HepG2 (cell line): ENCODE data around the gene SRCAP. TPM values are rescaled to one million over a fixed set of nuclear protein-coding genes. Genes with fewer than 3 reads are reported as not detected.

Experiments used
- CHCHD3 ChIP-seq: sonication (generic); formaldehyde crosslinking; IDR thresholded peaks from 2 replicates; pipeline ENCODE4 v1.8.0; 2022; ENCODE audit warnings: mild to moderate bottlenecking, missing genetic modification reagents, moderate library complexity
- HOXD1 ChIP-seq: sonication (generic); formaldehyde crosslinking; IDR thresholded peaks from 2 replicates; pipeline ENCODE4 v1.5.0; 2020; ENCODE audit warnings: missing genetic modification reagents
- IRX3 ChIP-seq: sonication (generic); formaldehyde crosslinking; IDR thresholded peaks from 2 replicates; pipeline ENCODE4 v1.8.1; 2023; ENCODE audit warnings: mild to moderate bottlenecking, low read depth, missing genetic modification reagents, borderline replicate concordance
- STAT5B ChIP-seq: sonication (generic); formaldehyde crosslinking; IDR thresholded peaks from 2 replicates; pipeline ENCODE4 v1.4.0; 2020; ENCODE audit warnings: missing genetic modification reagents
- U2AF2 ChIP-seq: fragments of 200-400 bp; formaldehyde crosslinking; IDR thresholded peaks from 2 replicates; pipeline ENCODE4 v1.6.1; 2017; ENCODE audit warnings: low read depth, mild to moderate bottlenecking, low read length
- YY1 ChIP-seq: IDR thresholded peaks from 2 replicates; pipeline ENCODE4 v1.6.1; 2011; ENCODE audit warnings: low read length, low read depth, moderate library complexity, mild to moderate bottlenecking; ENCODE audit not compliant: insufficient read depth, insufficient replicate concordance
- ZNF251 ChIP-seq: sonication (generic); formaldehyde crosslinking; IDR thresholded peaks from 2 replicates; pipeline ENCODE4 v1.9.0; 2021; ENCODE audit warnings: mild to moderate bottlenecking, missing genetic modification reagents
- ZNF263 ChIP-seq: sonication (generic); formaldehyde crosslinking; IDR thresholded peaks from 2 replicates; pipeline ENCODE4 v1.4.0; 2020; ENCODE audit warnings: missing genetic modification reagents
- ZNF264 ChIP-seq: sonication (generic); formaldehyde crosslinking; IDR thresholded peaks from 2 replicates; pipeline ENCODE4 v1.4.0; 2020; ENCODE audit warnings: missing genetic modification reagents
- ZNF30 ChIP-seq: sonication (generic); formaldehyde crosslinking; IDR thresholded peaks from 2 replicates; pipeline ENCODE4 v1.5.0; 2020; ENCODE audit warnings: mild to moderate bottlenecking, missing genetic modification reagents
- ZNF382 ChIP-seq: sonication (generic); formaldehyde crosslinking; IDR thresholded peaks from 2 replicates; pipeline ENCODE4 v1.5.0; 2020; ENCODE audit warnings: missing genetic modification reagents, mild to moderate bottlenecking, borderline replicate concordance
- ZSCAN29 ChIP-seq: sonication (generic); formaldehyde crosslinking; conservative IDR thresholded peaks from 2 replicates; pipeline ENCODE4 v1.4.0; 2020; ENCODE audit warnings: mild to moderate bottlenecking, missing genetic modification reagents
- polyA plus RNA-seq, 8 experiments: library from polyadenylated mRNA; depleted of rRNA in 3 of 8; stranded (reverse) in 7 of 8; unstranded in 1 of 8; fragments of >200 nt; fragmentation: Illumina TruSeq in 4 of 8; extraction: Trizol in 4 of 8; gene quantifications; 2 replicates each; pipeline versions ENCODE4 v1.2.1 to v1.2.3, GENCODE V29; 2011 to 2016; ENCODE audit warnings: low read depth in 4 of 8, missing spikeins in 1 of 8, mixed read lengths in 1 of 8; ENCODE audit not compliant: insufficient read depth in 1 of 8
- total RNA-seq, 5 experiments: library from RNA; depleted of rRNA; stranded (reverse); fragments of >200 nt; fragmentation: Illumina TruSeq; extraction: Trizol; gene quantifications; 2 replicates each; pipeline ENCODE4 v1.2.3, GENCODE V29; 2016; ENCODE audit warnings: low read depth in 1 of 5
- TF ChIP-seq, protein P1 (sequence below), 2 experiments: sonication (generic) in 1 of 2; formaldehyde crosslinking in 1 of 2; IDR thresholded peaks; 2 replicates each; pipeline versions ENCODE4 v1.4.0 to v1.6.1; 2018 to 2020; ENCODE audit warnings: missing genetic modification reagents in 2 of 2, borderline replicate concordance in 1 of 2, low read depth in 1 of 2, mild to moderate bottlenecking in 1 of 2, missing biosample characterization in 1 of 2
- TF ChIP-seq, protein P2 (sequence below): sonication (generic); formaldehyde crosslinking; IDR thresholded peaks from 2 replicates; pipeline ENCODE4 v1.9.0; 2021; ENCODE audit warnings: missing genetic modification reagents, borderline replicate concordance
- TF ChIP-seq, protein P3 (sequence below): sonication (generic); formaldehyde crosslinking; IDR thresholded peaks from 2 replicates; pipeline ENCODE4 v1.5.0; 2020; ENCODE audit warnings: mild to moderate bottlenecking, missing genetic modification reagents, borderline replicate concordance
- TF ChIP-seq, protein P4 (sequence below): sonication (generic); formaldehyde crosslinking; IDR thresholded peaks from 2 replicates; pipeline ENCODE4 v1.5.0; 2020; ENCODE audit warnings: missing genetic modification reagents
- TF ChIP-seq, protein P5 (sequence below): sonication (generic); formaldehyde crosslinking; IDR thresholded peaks from 2 replicates; pipeline ENCODE4 v1.5.1; 2020; ENCODE audit warnings: missing genetic modification reagents, mild to moderate bottlenecking, borderline replicate concordance

Gene SRCAP
- total and polyA plus RNA-seq, 2 of the 13 experiments (the other 11 are each of a cell fraction or from before 2014, with no cell fraction given) = 4.9 to 9.0 TPM

DNA sequence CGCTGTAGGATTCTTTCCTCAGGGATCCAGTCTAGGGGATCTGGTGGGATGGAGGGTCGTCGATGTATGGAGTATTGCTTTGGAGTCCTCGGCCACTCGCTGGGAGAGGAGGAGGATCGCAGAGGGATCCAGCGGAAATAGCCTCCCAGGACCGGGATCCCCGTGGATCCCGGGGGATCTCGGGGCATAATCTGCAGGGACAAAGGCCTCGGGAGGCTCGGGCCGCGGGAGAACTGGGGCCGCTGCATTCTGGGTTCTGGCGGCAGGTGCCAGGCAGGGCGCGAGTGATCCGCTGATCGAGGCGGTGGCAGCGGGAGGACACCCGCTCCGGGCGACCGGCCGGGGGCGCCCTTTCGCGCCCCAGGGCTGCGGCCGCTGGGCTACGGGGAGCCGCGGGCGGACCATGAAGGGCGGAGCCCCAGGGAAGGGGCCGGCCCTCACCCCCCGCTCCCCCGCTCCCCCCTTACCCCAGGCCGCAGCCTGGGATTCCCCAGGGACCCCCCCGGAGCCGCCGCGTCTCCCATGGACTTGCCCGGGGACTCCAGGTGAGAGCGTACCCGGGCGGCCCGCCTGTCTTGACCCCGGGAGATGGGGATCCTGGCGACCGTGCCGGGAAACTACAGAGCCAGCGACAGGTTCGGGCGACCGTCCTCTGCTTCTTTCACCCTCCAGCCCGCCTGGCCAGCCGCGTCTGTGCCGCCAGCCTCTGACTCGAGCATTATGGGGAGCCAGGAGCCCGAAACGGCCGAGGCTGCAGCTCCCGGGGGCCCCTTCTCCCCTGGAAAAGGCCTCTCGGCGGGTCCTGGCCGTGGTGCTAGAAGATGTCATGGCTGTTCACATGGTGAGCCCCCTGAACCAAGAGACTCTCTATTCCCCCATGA is 47.6 kb upstream of the SRCAP start (continued):
- peak; percentile 79 for TF ChIP-seq YY1
- TF ChIP-seq, protein P1, sequence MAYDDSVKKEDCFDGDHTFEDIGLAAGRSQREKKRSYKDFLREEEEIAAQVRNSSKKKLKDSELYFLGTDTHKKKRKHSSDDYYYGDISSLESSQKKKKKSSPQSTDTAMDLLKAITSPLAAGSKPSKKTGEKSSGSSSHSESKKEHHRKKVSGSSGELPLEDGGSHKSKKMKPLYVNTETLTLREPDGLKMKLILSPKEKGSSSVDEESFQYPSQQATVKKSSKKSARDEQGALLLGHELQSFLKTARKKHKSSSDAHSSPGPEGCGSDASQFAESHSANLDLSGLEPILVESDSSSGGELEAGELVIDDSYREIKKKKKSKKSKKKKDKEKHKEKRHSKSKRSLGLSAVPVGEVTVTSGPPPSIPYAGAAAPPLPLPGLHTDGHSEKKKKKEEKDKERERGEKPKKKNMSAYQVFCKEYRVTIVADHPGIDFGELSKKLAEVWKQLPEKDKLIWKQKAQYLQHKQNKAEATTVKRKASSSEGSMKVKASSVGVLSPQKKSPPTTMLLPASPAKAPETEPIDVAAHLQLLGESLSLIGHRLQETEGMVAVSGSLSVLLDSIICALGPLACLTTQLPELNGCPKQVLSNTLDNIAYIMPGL (CRISPR knock-in tag; IDR thresholded peaks at IDR 0.05; ENCODE audit: borderline replicate concordance in 1 of 2, low read depth in 1 of 2) = peak; percentile 88 to 94; a peak in 3 of 4 replicates
- TF ChIP-seq IRX3 (CRISPR knock-in tag) = no peak; the same call in 1 of the 2 replicates
- TF ChIP-seq STAT5B (CRISPR knock-in tag) = no peak
- TF ChIP-seq ZNF264 (CRISPR knock-in tag) = no peak
- no peak for TF ChIP-seq ZNF382 (CRISPR knock-in tag)
- TF ChIP-seq, protein P2, sequence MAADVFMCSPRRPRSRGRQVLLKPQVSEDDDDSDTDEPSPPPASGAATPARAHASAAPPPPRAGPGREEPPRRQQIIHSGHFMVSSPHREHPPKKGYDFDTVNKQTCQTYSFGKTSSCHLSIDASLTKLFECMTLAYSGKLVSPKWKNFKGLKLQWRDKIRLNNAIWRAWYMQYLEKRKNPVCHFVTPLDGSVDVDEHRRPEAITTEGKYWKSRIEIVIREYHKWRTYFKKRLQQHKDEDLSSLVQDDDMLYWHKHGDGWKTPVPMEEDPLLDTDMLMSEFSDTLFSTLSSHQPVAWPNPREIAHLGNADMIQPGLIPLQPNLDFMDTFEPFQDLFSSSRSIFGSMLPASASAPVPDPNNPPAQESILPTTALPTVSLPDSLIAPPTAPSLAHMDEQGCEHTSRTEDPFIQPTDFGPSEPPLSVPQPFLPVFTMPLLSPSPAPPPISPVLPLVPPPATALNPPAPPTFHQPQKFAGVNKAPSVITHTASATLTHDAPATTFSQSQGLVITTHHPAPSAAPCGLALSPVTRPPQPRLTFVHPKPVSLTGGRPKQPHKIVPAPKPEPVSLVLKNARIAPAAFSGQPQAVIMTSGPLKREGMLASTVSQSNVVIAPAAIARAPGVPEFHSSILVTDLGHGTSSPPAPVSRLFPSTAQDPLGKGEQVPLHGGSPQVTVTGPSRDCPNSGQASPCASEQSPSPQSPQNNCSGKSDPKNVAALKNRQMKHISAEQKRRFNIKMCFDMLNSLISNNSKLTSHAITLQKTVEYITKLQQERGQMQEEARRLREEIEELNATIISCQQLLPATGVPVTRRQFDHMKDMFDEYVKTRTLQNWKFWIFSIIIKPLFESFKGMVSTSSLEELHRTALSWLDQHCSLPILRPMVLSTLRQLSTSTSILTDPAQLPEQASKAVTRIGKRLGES (CRISPR knock-in tag) = no peak
- TF ChIP-seq, protein P3, sequence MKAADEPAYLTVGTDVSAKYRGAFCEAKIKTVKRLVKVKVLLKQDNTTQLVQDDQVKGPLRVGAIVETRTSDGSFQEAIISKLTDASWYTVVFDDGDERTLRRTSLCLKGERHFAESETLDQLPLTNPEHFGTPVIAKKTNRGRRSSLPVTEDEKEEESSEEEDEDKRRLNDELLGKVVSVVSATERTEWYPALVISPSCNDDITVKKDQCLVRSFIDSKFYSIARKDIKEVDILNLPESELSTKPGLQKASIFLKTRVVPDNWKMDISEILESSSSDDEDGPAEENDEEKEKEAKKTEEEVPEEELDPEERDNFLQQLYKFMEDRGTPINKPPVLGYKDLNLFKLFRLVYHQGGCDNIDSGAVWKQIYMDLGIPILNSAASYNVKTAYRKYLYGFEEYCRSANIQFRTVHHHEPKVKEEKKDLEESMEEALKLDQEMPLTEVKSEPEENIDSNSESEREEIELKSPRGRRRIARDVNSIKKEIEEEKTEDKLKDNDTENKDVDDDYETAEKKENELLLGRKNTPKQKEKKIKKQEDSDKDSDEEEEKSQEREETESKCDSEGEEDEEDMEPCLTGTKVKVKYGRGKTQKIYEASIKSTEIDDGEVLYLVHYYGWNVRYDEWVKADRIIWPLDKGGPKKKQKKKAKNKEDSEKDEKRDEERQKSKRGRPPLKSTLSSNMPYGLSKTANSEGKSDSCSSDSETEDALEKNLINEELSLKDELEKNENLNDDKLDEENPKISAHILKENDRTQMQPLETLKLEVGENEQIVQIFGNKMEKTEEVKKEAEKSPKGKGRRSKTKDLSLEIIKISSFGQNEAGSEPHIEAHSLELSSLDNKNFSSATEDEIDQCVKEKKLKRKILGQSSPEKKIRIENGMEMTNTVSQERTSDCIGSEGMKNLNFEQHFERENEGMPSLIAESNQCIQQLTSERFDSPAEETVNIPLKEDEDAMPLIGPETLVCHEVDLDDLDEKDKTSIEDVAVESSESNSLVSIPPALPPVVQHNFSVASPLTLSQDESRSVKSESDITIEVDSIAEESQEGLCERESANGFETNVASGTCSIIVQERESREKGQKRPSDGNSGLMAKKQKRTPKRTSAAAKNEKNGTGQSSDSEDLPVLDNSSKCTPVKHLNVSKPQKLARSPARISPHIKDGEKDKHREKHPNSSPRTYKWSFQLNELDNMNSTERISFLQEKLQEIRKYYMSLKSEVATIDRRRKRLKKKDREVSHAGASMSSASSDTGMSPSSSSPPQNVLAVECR (CRISPR knock-in tag) = peak; percentile 55; the same call in 1 of the 2 replicates
- TF ChIP-seq, protein P4, sequence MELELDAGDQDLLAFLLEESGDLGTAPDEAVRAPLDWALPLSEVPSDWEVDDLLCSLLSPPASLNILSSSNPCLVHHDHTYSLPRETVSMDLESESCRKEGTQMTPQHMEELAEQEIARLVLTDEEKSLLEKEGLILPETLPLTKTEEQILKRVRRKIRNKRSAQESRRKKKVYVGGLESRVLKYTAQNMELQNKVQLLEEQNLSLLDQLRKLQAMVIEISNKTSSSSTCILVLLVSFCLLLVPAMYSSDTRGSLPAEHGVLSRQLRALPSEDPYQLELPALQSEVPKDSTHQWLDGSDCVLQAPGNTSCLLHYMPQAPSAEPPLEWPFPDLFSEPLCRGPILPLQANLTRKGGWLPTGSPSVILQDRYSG (CRISPR knock-in tag) = no peak
- no peak for TF ChIP-seq CHCHD3
- no peak for TF ChIP-seq ZNF251 (CRISPR knock-in tag)
- TF ChIP-seq ZNF30 = no peak
- TF ChIP-seq, protein P5, sequence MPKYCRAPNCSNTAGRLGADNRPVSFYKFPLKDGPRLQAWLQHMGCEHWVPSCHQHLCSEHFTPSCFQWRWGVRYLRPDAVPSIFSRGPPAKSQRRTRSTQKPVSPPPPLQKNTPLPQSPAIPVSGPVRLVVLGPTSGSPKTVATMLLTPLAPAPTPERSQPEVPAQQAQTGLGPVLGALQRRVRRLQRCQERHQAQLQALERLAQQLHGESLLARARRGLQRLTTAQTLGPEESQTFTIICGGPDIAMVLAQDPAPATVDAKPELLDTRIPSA (CRISPR knock-in tag) = 0 out of 2 replicates have a peak, but pooled peaks have one; percentile 54
- TF ChIP-seq U2AF2 = no peak
- TF ChIP-seq HOXD1 (CRISPR knock-in tag) = no peak
- peak; percentile 76 for TF ChIP-seq ZNF263 (CRISPR knock-in tag)
- no peak for TF ChIP-seq ZSCAN29 (CRISPR knock-in tag)
